Neural crest cell (in vitro differentiated cells): Measurements from ENCODE around the gene ABCA13. TPM values are rescaled to one million over a fixed set of nuclear protein-coding genes. Genes with fewer than 3 reads are reported as not detected.

Source experiments
- DNase-seq: peaks from one replicate; pipeline ENCODE4 v3.0.0; 2021; ENCODE audit warnings: low read depth, mixed read lengths, low spot score
- H3K27ac Mint-ChIP-seq: one replicate; pipeline ENCODE4 v1.8.0; 2021; ENCODE audit warnings: mild to moderate bottlenecking, mixed read lengths; ENCODE audit not compliant: unreplicated experiment
- H3K27me3 Mint-ChIP-seq: 2 replicates; pipeline ENCODE4 v1.8.0; 2021; ENCODE audit warnings: low read depth, mild to moderate bottlenecking, mixed read lengths
- H3K36me3 Mint-ChIP-seq: 2 replicates; pipeline ENCODE4 v1.8.0; 2021; ENCODE audit warnings: low read depth, mild to moderate bottlenecking, mixed read lengths
- H3K4me1 Mint-ChIP-seq: 2 replicates; pipeline ENCODE4 v1.8.0; 2021; ENCODE audit warnings: mixed read lengths
- H3K4me3 Mint-ChIP-seq: one replicate; pipeline ENCODE4 v1.8.0; 2021; ENCODE audit warnings: mild to moderate bottlenecking, mixed read lengths
- H3K9me3 Mint-ChIP-seq: 2 replicates; pipeline ENCODE4 v1.8.0; 2021; ENCODE audit warnings: mixed read lengths
- CTCF ChIP-seq: fragments of 200-600 bp; sonication (generic); conservative IDR thresholded peaks from 2 replicates; pipeline ENCODE4 v1.5.0; 2021; ENCODE audit warnings: antibody characterized with exemption, mild to moderate bottlenecking
- total RNA-seq: library from RNA; stranded (reverse); gene quantifications from 2 replicates; pipeline ENCODE4 v1.2.1, GENCODE V29; 2021

The ABCA13 gene
- total RNA-seq, 1 donor from 2014 or later, result 0.89 TPM

DNA sequence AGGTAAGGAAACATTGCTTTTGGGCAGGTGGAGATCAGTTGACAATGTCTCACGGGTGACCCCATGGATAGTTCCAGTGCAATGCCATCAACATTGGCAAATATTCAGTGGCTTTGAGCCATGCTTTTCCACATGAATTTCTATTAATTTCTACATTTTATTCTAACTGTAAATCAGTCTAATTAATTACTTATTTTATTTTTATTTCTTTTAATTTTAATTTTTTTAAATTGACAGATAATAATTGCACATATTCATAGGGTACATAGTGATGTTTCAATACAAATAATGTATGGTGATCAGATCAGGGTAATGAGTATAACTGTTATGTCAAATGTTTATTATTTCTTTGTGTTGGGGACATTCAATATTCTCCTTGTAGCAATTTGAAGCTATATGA lies 3.8 kb downstream of the ABCA13 start:
- H3K27ac Mint-ChIP-seq, result no peak overlapping the region
- H3K4me1 Mint-ChIP-seq, result no peaks in the 10 kb centered on the region
- H3K4me3 Mint-ChIP-seq, result no peak overlapping the region
- no peak for TF ChIP-seq CTCF
- H3K9me3 Mint-ChIP-seq, result peaks cover 3% of the 10 kb centered on the region
- no peaks in the 10 kb centered on the region for H3K36me3 Mint-ChIP-seq
- H3K27me3 Mint-ChIP-seq, result no peaks in the 10 kb centered on the region
- no peak for DNase-seq

GRCh38 chr7:48176356-48176893 lies 5.2 kb downstream of the ABCA13 start:
- no peak for TF ChIP-seq CTCF
- no peak for DNase-seq
- Mint-ChIP-seq H3K27ac (no peak overlapping the region), H3K4me1 (no peaks in the 10 kb centered on the region), H3K9me3 (peaks cover 3% of the 10 kb centered on the region), H3K36me3 (no peaks in the 10 kb centered on the region), H3K4me3 (no peak overlapping the region), H3K27me3 (no peaks in the 10 kb centered on the region)

DNA sequence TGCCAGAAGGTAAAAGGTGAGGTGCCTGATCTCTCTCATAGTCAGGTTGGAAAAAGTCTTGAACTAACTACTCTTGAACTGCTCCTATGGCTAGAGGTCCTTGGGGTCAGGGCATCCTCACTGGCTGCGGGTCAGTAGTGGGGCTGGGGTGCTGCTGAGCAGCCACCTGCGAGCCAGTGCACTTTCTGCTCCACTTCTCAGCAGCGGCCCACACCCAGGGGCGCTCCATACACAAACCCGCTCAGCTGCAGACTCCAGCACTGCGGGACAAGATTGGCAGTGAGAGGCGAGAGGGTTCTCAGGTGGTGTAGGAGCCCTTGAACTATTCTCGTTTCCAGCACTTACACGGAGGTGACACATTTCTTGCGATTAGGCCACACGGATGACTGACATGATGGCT lies 6.0 kb downstream of the ABCA13 start:
- peaks cover 3% of the 10 kb centered on the region for H3K9me3 Mint-ChIP-seq
- no peak overlapping the region for H3K4me3 Mint-ChIP-seq
- no peaks in the 10 kb centered on the region for H3K36me3 Mint-ChIP-seq
- DNase-seq, result no peak
- H3K4me1 Mint-ChIP-seq, result no peaks in the 10 kb centered on the region
- H3K27me3 Mint-ChIP-seq, result no peaks in the 10 kb centered on the region
- no peak for TF ChIP-seq CTCF
- no peak overlapping the region for H3K27ac Mint-ChIP-seq

GRCh38 chr7:48179496-48180030 lies 8.3 kb downstream of the ABCA13 start:
- DNase-seq, result no peak
- no peaks in the 10 kb centered on the region for H3K27me3 Mint-ChIP-seq
- no peak overlapping the region for H3K4me3 Mint-ChIP-seq
- no peak for TF ChIP-seq CTCF
- peaks cover 13% of the 10 kb centered on the region for H3K4me1 Mint-ChIP-seq
- H3K27ac Mint-ChIP-seq, result peak overlapping the region; percentile 19
- peaks cover 5% of the 10 kb centered on the region for H3K9me3 Mint-ChIP-seq
- no peaks in the 10 kb centered on the region for H3K36me3 Mint-ChIP-seq

DNA sequence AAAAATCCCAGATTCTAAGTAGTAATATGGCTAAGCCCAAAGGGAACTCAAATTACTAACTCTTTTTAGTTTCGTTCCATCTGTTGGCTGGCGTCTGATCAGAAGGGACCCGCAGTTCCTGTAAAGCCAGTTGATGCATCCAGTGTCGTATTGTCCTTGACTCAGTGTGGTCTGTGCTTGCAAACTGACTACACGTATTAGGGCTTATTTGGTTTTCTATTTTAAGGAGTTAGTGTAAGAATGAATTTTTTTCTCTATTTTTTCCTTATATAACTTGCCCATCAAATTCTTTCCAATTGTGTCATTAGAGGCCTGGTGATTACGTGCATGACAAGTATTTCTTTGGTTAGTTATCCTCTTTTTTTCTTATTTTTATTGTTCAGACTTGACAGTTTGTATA lies 9.7 kb downstream of the ABCA13 start:
- no peak overlapping the region for H3K27ac Mint-ChIP-seq
- no peak for DNase-seq
- H3K36me3 Mint-ChIP-seq, result peaks cover 2% of the 10 kb centered on the region
- H3K4me1 Mint-ChIP-seq, result peaks cover 13% of the 10 kb centered on the region
- no peak overlapping the region for H3K4me3 Mint-ChIP-seq
- peaks cover 7% of the 10 kb centered on the region for H3K9me3 Mint-ChIP-seq
- no peak for TF ChIP-seq CTCF
- H3K27me3 Mint-ChIP-seq, result no peaks in the 10 kb centered on the region
